Measurements from ENCODE around the gene VAMP1.
"Not testable (repeated sequence)": the region's sequence is repeated elsewhere in the genome, so short reads cannot be mapped to it uniquely, and the experiment has no call there.

VAMP1 gene

GRCh38 chr12:6470375-6471163, at the start of gene VAMP1:
Gene VAMP1, minus strand, starts transcription at chr12:6470677. Its CDS starts 146 bp downstream, at chr12:6470531.
- Mint-ChIP-seq H3K27me3 (ENCODE audit: low read depth) (peaks cover 3% of the 10 kb centered on the region), H3K27ac (peak within 1 kb of the TSS; percentile 88), H3K9me3 (no peaks in the 10 kb centered on the region), H3K4me3 (peak within 1 kb of the TSS; percentile 90), H3K36me3 (ENCODE audit: low read depth) (peaks cover 35% of the 10 kb centered on the region), H3K4me1 (ENCODE audit: low read depth) (peaks cover 50% of the 10 kb centered on the region)

GRCh38 chr12:6520186-6520585, 49.7 kb upstream of the VAMP1 start:
- peak overlapping the region; percentile 33 for H3K4me3 Mint-ChIP-seq
- no peaks in the 10 kb centered on the region for H3K27me3 Mint-ChIP-seq (ENCODE audit: low read depth)
- no peaks in the 10 kb centered on the region for H3K9me3 Mint-ChIP-seq
- H3K4me1 Mint-ChIP-seq (ENCODE audit: low read depth): peaks cover 4% of the 10 kb centered on the region
- H3K36me3 Mint-ChIP-seq (ENCODE audit: low read depth): peaks cover 44% of the 10 kb centered on the region
- peak overlapping the region; percentile 38 for H3K27ac Mint-ChIP-seq

GRCh38 chr12:6508087-6508486, 37.6 kb upstream of the VAMP1 start:
- Mint-ChIP-seq H3K36me3 (ENCODE audit: low read depth) (peaks cover 33% of the 10 kb centered on the region), H3K4me3 (no peak overlapping the region), H3K4me1 (ENCODE audit: low read depth) (peaks cover 6% of the 10 kb centered on the region), H3K27me3 (ENCODE audit: low read depth) (no peaks in the 10 kb centered on the region), H3K27ac (no peak overlapping the region), H3K9me3 (no peaks in the 10 kb centered on the region)

- Mint-ChIP-seq H3K4me3 (no peak overlapping the region), H3K36me3 (ENCODE audit: low read depth) (peaks cover 28% of the 10 kb centered on the region), H3K27ac (peak overlapping the region; percentile 52)
These were observed 36.9 kb upstream of the VAMP1 start for GRCh38 chr12:6507102-6507998.

GRCh38 chr12:6500466-6500865, 30.0 kb upstream of the VAMP1 start:
- no peak overlapping the region for H3K4me3 Mint-ChIP-seq
- peaks cover 11% of the 10 kb centered on the region for H3K36me3 Mint-ChIP-seq (ENCODE audit: low read depth)
- no peaks in the 10 kb centered on the region for H3K9me3 Mint-ChIP-seq
- H3K27me3 Mint-ChIP-seq (ENCODE audit: low read depth): no peaks in the 10 kb centered on the region
- H3K27ac Mint-ChIP-seq: no peak overlapping the region
- peaks cover 14% of the 10 kb centered on the region for H3K4me1 Mint-ChIP-seq (ENCODE audit: low read depth)

More at GRCh38 chr12:6507102-6507998, 36.9 kb upstream of the VAMP1 start:
- Mint-ChIP-seq H3K9me3 (no peaks in the 10 kb centered on the region), H3K27me3 (ENCODE audit: low read depth) (no peaks in the 10 kb centered on the region), H3K4me1 (ENCODE audit: low read depth) (peaks cover 6% of the 10 kb centered on the region)

GRCh38 chr12:6497291-6497690, 26.8 kb upstream of the VAMP1 start:
- H3K9me3 Mint-ChIP-seq; H3K27me3 Mint-ChIP-seq (ENCODE audit: low read depth): not testable (repeated sequence)
- Mint-ChIP-seq H3K27ac (peak overlapping the region; percentile 22), H3K36me3 (ENCODE audit: low read depth) (peaks cover 17% of the 10 kb centered on the region), H3K4me1 (ENCODE audit: low read depth) (peaks cover 24% of the 10 kb centered on the region), H3K4me3 (peak overlapping the region; percentile 18)

GRCh38 chr12:6494968-6495367, 24.5 kb upstream of the VAMP1 start:
- H3K36me3 Mint-ChIP-seq (ENCODE audit: low read depth): peaks cover 23% of the 10 kb centered on the region
- no peaks in the 10 kb centered on the region for H3K27me3 Mint-ChIP-seq (ENCODE audit: low read depth)
- H3K27ac Mint-ChIP-seq: peak overlapping the region; percentile 97
- H3K4me3 Mint-ChIP-seq: peak overlapping the region; percentile 96
- H3K4me1 Mint-ChIP-seq (ENCODE audit: low read depth): peaks cover 34% of the 10 kb centered on the region
- H3K9me3 Mint-ChIP-seq: no peaks in the 10 kb centered on the region

- no peaks in the 10 kb centered on the region for H3K9me3 Mint-ChIP-seq
- H3K27ac Mint-ChIP-seq: peak overlapping the region; percentile 97
- H3K36me3 Mint-ChIP-seq (ENCODE audit: low read depth): peaks cover 21% of the 10 kb centered on the region
- H3K27me3 Mint-ChIP-seq (ENCODE audit: low read depth): no peaks in the 10 kb centered on the region
- H3K4me1 Mint-ChIP-seq (ENCODE audit: low read depth): peaks cover 34% of the 10 kb centered on the region
- H3K4me3 Mint-ChIP-seq: peak overlapping the region; percentile 96
These were observed 23.8 kb upstream of the VAMP1 start for GRCh38 chr12:6494258-6494743.

- peak within 1 kb of the TSS; percentile 96 for H3K4me3 Mint-ChIP-seq
- H3K36me3 Mint-ChIP-seq (ENCODE audit: low read depth): peaks cover 21% of the 10 kb centered on the region
- H3K4me1 Mint-ChIP-seq (ENCODE audit: low read depth): peaks cover 34% of the 10 kb centered on the region
- H3K27ac Mint-ChIP-seq: peak within 1 kb of the TSS; percentile 99
- no peaks in the 10 kb centered on the region for H3K27me3 Mint-ChIP-seq (ENCODE audit: low read depth)
- no peaks in the 10 kb centered on the region for H3K9me3 Mint-ChIP-seq
These were observed 23.2 kb upstream of the VAMP1 start, which contains the start of gene NCAPD2 for GRCh38 chr12:6493497-6494257. Gene NCAPD2, plus strand, starts transcription at chr12:6494102. Its CDS starts 997 bp downstream, at chr12:6495099.

- Mint-ChIP-seq H3K27me3 (ENCODE audit: low read depth) (no peaks in the 10 kb centered on the region), H3K36me3 (ENCODE audit: low read depth) (peaks cover 21% of the 10 kb centered on the region), H3K27ac (peak within 1 kb of the TSS; percentile 99), H3K4me3 (peak within 1 kb of the TSS; percentile 96), H3K4me1 (ENCODE audit: low read depth) (peaks cover 34% of the 10 kb centered on the region), H3K9me3 (no peaks in the 10 kb centered on the region)
These were observed 22.5 kb upstream of the VAMP1 start, which contains the start of gene MRPL51 for GRCh38 chr12:6492838-6493496. Gene MRPL51, minus strand, starts transcription at chr12:6493262. Its CDS starts 126 bp downstream, at chr12:6493136.

GRCh38 chr12:6490673-6491072, 20.2 kb upstream of the VAMP1 start:
- H3K9me3 Mint-ChIP-seq; H3K27ac Mint-ChIP-seq; H3K4me3 Mint-ChIP-seq; H3K27me3 Mint-ChIP-seq (ENCODE audit: low read depth): not testable (repeated sequence)
- Mint-ChIP-seq H3K4me1 (ENCODE audit: low read depth) (peaks cover 23% of the 10 kb centered on the region), H3K36me3 (ENCODE audit: low read depth) (peaks cover 18% of the 10 kb centered on the region)

GRCh38 chr12:6489449-6489848, 19.0 kb upstream of the VAMP1 start:
- Mint-ChIP-seq H3K4me3 (no peak overlapping the region), H3K36me3 (ENCODE audit: low read depth) (peaks cover 10% of the 10 kb centered on the region), H3K4me1 (ENCODE audit: low read depth) (peaks cover 12% of the 10 kb centered on the region), H3K27ac (no peak overlapping the region), H3K27me3 (ENCODE audit: low read depth) (no peaks in the 10 kb centered on the region), H3K9me3 (no peaks in the 10 kb centered on the region)

- Mint-ChIP-seq H3K4me1 (ENCODE audit: low read depth) (peaks cover 12% of the 10 kb centered on the region), H3K27ac (no peak overlapping the region), H3K27me3 (ENCODE audit: low read depth) (no peaks in the 10 kb centered on the region), H3K4me3 (no peak overlapping the region), H3K9me3 (no peaks in the 10 kb centered on the region), H3K36me3 (ENCODE audit: low read depth) (peaks cover 10% of the 10 kb centered on the region)
These were observed 17.8 kb upstream of the VAMP1 start for GRCh38 chr12:6488240-6488639.
